BJ (cell line): ENCODE results near the gene SLIT3. TPM values are rescaled to one million over a fixed set of nuclear protein-coding genes. Genes with fewer than 3 reads are reported as not detected.
A peak's percentile ranks its signal among the peaks of the same experiment; 100 is the strongest.
"Not testable (repeated sequence)": the region's sequence is repeated elsewhere in the genome, so short reads cannot be mapped to it uniquely, and the experiment has no call there.

Experiments used
- CTCF ChIA-PET: fragments of 350-600 bp; formaldehyde crosslinking; extraction: SDS; loops from one replicate; lab custom pipeline; 2021; ENCODE audit warnings: antibody characterized with exemption, inconsistent platforms; lab: Yijun Ruan, JAX
- POLR2A ChIA-PET: fragments of 300-600 bp; sonication (Branson Sonifier 250); formaldehyde crosslinking; extraction: SDS; loops from one replicate; lab custom pipeline; 2021; ENCODE audit warnings: antibody characterized with exemption; lab: Charles Lee
- DNase-seq: peaks from one replicate; pipeline ENCODE4 v3.0.0-alpha.2; 2011; ENCODE audit warnings: low read depth
- H3K27me3 ChIP-seq: 2 replicates; pipeline ENCODE4 v1.6.0; 2011; ENCODE audit warnings: low read length; ENCODE audit not compliant: control insufficient read depth, insufficient read depth
- H3K36me3 ChIP-seq: 2 replicates; pipeline ENCODE4 v1.5.1; 2011; ENCODE audit warnings: low read length; ENCODE audit not compliant: control insufficient read depth, insufficient read depth
- H3K4me3 ChIP-seq: 2 replicates; pipeline ENCODE4 v1.5.1; 2011; ENCODE audit warnings: low read depth, mild to moderate bottlenecking, control low read depth, low read length
- polyA plus RNA-seq: library from polyadenylated mRNA; depleted of rRNA; stranded (reverse); fragments of >200 nt; gene quantifications from 2 replicates; pipeline ENCODE4 v1.2.3, GENCODE V29; 2011
- TF ChIP-seq, protein P1 (sequence below): IDR thresholded peaks from 2 replicates; pipeline ENCODE4 v1.5.1; 2011; ENCODE audit warnings: low read depth, mild to moderate bottlenecking, control low read depth, inconsistent platforms, low read length, moderate library complexity; ENCODE audit not compliant: insufficient read depth

SLIT3 gene
- polyA plus RNA-seq, 1 experiment = 26.8 TPM

DNA sequence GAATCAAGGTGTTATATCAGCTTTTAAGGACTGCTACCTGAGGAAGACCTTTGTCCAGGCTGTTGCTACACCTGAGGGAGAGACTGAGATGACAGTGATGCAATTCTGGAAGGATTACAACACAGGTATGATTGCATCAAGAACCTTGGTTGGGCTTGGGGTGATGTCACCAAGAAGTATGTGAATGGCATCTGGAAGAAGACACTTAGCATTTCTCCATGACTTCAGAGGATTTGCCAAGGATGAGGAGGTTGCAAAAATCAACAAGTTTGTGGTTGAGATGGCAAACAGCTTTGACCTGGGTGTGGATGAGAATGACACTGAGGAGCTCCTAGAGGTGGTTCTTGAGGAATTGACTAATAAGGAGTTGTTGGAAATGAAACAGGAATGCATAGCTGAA lies 653.9 kb downstream of the SLIT3 start:
- ChIA-PET POLR2A (no interaction called here), CTCF (interaction anchor here (0.6 kb wide), 1 partner anchor 957 kb away, joined by 3 read pairs; no protein-coding TSS in a partner anchor)
- H3K4me3 ChIP-seq = no peak overlapping the region
- no peaks in the 10 kb centered on the region for H3K27me3 ChIP-seq
- peak; percentile 19 for DNase-seq
- H3K36me3 ChIP-seq = no peaks in the 10 kb centered on the region
- TF ChIP-seq, protein P1, sequence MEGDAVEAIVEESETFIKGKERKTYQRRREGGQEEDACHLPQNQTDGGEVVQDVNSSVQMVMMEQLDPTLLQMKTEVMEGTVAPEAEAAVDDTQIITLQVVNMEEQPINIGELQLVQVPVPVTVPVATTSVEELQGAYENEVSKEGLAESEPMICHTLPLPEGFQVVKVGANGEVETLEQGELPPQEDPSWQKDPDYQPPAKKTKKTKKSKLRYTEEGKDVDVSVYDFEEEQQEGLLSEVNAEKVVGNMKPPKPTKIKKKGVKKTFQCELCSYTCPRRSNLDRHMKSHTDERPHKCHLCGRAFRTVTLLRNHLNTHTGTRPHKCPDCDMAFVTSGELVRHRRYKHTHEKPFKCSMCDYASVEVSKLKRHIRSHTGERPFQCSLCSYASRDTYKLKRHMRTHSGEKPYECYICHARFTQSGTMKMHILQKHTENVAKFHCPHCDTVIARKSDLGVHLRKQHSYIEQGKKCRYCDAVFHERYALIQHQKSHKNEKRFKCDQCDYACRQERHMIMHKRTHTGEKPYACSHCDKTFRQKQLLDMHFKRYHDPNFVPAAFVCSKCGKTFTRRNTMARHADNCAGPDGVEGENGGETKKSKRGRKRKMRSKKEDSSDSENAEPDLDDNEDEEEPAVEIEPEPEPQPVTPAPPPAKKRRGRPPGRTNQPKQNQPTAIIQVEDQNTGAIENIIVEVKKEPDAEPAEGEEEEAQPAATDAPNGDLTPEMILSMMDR = no peak

DNA sequence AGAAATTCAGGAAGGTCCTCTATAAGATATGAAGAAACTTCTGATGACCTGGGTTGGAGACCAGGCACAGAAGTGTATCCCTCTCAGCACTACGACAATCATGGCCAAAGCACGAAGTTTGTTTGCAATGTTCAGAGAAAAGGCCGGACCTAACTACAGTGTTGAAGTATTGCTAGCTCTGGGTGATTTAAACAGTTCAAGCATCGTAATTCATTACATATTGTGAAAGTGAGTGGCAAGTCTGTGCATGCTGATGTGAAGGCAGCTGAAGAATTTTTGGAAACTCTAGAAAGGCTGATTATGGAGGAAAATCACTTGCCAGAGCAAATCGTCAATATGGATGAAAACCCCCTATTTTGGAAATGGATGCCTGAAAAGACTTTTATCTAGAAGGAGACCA lies 654.6 kb downstream of the SLIT3 start:
- CTCF ChIA-PET = no interaction called here
- H3K4me3 ChIP-seq = no peak overlapping the region
- TF ChIP-seq, protein P1 = no peak
- POLR2A ChIA-PET = no interaction called here
- H3K36me3 ChIP-seq = no peaks in the 10 kb centered on the region
- H3K27me3 ChIP-seq = no peaks in the 10 kb centered on the region
- no peak for DNase-seq

DNA sequence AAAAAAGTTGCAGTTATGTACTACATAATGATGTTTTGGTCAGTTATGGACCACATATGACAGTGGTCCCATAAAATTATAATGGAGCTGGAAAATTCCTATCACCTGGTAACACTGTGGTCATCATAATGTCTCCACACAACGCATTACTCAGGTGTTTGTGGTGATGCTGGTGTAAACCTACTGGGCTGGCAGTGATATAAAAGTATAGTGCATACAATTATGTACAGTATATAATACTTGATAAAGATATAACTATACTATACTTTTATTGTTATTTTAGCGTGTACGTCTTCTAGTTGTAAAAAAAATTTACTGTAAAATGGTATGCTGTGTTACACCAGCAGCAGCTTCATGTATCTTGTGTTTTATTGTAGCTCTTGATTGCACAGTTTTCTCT lies 655.7 kb downstream of the SLIT3 start:
- TF ChIP-seq, protein P1 = no peak
- no peak overlapping the region for H3K4me3 ChIP-seq
- ChIA-PET CTCF (no interaction called here), POLR2A (no interaction called here)
- H3K27me3 ChIP-seq = no peaks in the 10 kb centered on the region
- H3K36me3 ChIP-seq = no peaks in the 10 kb centered on the region
- no peak for DNase-seq

DNA sequence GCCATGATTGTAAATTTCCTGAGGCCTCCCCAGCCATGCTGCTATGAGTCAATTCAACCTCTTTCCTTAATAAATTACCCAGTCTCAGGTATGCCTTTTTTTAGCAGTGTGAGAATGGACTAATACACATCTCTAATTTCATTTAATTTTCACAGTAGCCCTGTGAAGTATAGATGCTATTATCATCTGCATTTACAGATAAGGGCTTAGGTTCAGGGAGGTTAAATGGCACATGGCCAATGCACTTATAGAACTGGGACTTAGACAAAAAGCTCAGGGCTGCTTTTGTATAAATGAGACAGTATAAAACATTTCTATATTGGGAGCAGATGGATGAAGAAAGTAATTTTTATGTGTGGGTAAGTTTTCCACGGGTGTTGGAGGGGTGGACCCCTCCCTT lies 658.9 kb downstream of the SLIT3 start:
- no peaks in the 10 kb centered on the region for H3K27me3 ChIP-seq
- no peaks in the 10 kb centered on the region for H3K36me3 ChIP-seq
- TF ChIP-seq, protein P1 = no peak
- POLR2A ChIA-PET = interaction anchor here (0.6 kb wide), 1 partner anchor 200 kb away, joined by 3 read pairs; no protein-coding TSS in a partner anchor
- CTCF ChIA-PET = no interaction called here
- no peak for DNase-seq
- no peak overlapping the region for H3K4me3 ChIP-seq

DNA sequence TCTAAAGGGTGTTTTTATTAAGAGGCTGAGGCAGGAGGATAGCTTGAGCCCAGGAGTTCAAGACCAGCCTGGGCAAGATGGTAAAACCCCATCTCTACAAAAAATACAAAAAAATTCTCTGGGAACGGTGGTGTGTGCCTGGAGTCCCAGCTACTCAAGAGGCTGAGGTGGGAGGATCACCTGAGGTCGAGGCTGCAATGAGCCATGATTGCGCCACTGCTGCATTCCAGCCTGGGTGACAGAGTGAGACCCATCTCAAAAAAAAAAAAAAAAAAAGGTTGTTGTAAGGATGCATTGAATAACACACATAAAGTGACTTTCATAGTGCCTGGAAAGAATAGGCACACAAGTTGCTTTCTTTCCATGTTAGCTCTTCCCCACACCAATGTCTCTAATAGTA lies 662.1 kb downstream of the SLIT3 start:
- CTCF ChIA-PET, POLR2A ChIA-PET, H3K27me3 ChIP-seq, DNase-seq, H3K36me3 ChIP-seq, H3K4me3 ChIP-seq: not testable (repeated sequence)

DNA sequence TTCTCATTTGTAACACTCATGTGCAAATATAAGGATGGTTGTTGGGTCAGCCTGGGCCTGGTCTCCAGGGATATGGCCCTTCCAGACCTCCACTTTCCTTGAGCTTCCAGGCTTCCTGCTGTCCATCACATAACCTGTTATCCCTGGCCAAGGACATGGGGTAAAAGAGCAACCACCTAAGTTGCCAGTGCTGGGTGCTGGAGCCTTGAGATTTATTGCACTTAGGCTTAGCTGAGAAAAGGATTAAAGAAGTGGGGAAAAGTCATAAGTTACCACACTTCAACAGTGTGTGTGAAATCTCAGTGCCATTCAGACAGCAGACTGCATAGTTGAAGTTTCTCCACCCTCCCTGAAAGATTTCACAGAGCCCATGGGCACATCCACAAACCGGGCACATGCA lies 663.1 kb downstream of the SLIT3 start:
- Histone ChIP-seq H3K36me3 (no peaks in the 10 kb centered on the region), H3K4me3 (no peak overlapping the region), H3K27me3 (no peaks in the 10 kb centered on the region)
- no peak for DNase-seq
- ChIA-PET CTCF (no interaction called here), POLR2A (no interaction called here)
- TF ChIP-seq, protein P1 = no peak
